HG03095 (cell line): Measurements from ENCODE around the gene GH1.
"Not testable (repeated sequence)": the region's sequence is repeated elsewhere in the genome, so short reads cannot be mapped to it uniquely, and the experiment has no call there.

Experiments
- ATAC-seq: cut with Tn5 transposase; IDR thresholded peaks from one replicate; pipeline ENCODE4 v1.9.1; 2021; ENCODE audit warnings: moderate library complexity; ENCODE audit not compliant: unreplicated experiment

The GH1 gene

DNA sequence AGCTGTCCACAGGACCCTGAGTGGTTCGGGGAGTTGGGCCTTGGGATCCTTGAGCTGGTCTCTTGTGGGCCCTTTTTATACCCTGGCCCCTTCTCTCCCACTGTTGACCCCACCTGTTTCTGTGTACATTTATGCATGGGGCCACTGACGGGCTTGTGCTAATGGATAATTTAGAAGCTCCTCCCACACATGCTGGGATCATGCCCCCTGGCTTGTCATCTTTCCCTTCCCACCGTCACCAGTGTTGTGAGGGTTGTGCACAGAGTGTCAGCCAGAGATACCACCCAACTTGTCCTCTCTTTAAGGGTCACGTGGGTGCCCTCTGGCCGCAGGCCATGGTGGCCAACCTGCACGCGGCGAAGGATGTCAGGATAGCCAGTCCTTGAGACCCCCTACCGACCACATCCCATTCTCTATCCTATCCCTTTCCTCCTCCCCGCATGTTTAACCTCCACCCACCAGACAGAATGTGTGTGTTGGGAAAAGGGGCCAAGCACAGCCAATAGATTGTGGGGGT is at the start of gene GH1:
Gene GH1, minus strand, starts transcription at position 51 of the 517 bp plus-strand sequence. CDS start 63 bp downstream, outside the sequence.
- not testable (repeated sequence) for ATAC-seq

- no peak for ATAC-seq
These were observed 49.3 kb upstream of the GH1 start for GRCh38 chr17:63967953-63968352.

GRCh38 chr17:63966646-63967264 is 48.1 kb upstream of the GH1 start:
- ATAC-seq, result no peak

- no peak for ATAC-seq
These were observed 44.5 kb upstream of the GH1 start for GRCh38 chr17:63963123-63963522.

- ATAC-seq, result no peak
These were observed 43.7 kb upstream of the GH1 start for GRCh38 chr17:63962298-63962744.

GRCh38 chr17:63961355-63962212 is 42.9 kb upstream of the GH1 start:
- no peak for ATAC-seq

DNA sequence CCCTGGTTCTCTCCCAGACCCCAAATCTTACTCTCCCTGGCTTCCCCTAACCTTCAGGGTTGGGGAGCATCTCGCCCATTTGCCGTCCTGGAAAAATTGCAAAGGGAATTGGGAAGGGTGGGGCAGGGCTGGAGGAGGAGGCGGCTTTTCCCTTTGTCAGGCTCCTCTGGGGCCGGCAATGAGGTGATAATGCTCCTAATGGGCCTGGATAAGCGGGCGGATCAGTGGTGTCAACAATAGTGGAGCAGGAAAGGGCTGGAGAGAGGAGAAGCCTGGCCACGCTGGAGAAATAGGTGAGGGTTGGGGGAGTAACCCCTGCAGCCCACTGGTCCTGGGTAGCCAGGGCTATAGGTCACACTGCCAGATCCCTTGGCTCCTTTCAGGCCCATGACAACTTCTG is 41.8 kb upstream of the GH1 start:
- ATAC-seq, result no peak

- ATAC-seq, result no peak
These were observed 41.4 kb upstream of the GH1 start for GRCh38 chr17:63960006-63960405.

- no peak for ATAC-seq
These were observed 37.8 kb upstream of the GH1 start for GRCh38 chr17:63956296-63956920.

- no peak for ATAC-seq
These were observed 37.2 kb upstream of the GH1 start for GRCh38 chr17:63955791-63956190.

DNA sequence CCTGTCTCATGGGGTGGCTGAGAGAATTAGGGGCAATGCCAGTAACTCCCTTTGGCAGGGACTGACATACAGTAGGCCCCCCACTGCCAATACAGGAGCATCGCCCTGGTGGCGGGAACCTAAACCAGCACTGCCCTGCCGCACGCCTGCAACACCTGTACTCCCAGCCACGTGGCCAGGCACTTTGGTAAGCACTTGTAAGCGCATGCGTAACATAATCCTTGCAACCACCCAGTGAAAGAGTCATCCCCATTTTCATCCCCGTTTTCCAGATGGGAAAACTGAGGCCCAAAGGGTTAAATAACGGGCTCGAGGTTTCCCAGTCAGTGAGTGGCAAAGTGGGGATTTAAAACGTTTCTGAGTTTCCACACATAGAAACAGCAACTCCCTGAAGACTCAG is 36.6 kb upstream of the GH1 start:
- no peak for ATAC-seq

DNA sequence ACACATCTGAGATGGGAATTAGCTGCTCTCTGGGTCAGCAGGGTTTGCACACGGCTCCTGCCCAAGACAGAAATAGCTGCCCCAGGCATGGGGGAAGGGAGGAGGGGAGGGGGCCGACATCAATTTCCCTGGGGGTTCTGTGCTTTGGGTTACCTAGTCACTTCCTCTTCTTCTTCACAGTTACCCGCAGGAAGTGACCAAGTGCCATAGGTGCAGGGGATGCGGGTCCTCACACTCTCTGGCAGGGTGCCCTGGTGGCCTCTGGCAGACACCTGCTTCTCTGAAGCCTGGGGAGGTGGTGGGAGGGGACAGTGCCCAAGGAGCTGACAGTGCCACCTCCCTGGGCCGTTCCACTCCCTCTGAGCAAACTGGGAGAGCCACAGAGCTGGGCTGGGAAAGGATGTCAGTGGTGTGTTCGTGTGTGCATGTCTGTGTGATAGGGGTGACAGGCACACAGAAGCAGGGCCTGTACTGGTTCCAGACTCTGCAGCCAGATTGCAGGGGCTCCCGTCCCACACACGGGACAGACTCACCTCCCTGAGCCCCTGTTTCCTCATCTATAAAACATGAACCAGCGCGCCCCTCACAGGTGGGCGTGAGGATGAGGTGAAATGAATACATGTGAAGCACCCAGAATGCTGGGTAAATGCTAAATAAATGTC is 35.9 kb upstream of the GH1 start:
- no peak for ATAC-seq

DNA sequence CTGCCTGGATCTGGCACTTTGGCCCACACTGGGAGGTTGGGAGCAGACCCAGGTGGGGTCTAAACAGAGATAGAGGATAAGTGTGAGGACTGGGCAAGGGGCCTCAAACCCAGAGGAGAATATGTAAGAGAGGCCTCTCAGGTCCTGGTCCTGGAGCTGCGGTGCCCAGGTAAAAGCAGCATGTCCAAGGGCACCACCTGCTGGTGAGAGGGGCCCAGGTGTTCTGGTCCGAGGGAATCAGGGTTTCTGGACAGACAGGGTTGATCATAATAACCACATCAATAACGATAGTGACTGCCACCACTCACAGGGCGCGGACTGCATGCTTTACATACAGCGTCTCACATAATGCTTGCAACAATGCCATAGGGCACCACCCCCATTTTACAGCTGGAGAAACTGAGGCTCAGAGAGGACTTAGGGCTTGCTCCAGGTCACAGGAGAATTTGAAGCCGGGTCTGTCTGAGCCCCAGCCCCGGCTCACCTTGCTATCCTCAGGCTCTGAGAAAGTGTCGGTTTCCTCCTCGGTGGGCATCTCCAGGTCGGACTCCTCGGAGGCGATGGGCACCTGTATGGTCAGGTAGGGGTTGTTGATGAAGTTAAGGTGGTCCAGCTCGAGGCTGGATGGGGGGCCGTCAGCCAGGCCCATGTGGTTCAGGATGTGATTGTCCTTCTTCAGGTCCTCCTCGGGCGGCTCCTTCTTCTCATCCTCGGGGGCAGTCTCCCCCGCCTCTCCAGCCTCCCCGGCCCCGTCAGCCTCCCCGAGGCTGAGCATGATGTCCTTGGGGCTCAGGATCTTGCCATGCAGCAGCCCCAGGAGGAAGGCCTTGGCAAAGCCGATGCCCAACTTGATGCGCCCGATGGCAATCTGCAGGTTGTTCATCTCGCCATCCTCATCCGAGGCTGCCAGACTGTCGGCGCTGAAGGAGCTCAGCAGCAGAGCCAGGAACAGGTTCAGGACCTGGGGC is 32.6 kb upstream of the GH1 start:
- no peak for ATAC-seq

DNA sequence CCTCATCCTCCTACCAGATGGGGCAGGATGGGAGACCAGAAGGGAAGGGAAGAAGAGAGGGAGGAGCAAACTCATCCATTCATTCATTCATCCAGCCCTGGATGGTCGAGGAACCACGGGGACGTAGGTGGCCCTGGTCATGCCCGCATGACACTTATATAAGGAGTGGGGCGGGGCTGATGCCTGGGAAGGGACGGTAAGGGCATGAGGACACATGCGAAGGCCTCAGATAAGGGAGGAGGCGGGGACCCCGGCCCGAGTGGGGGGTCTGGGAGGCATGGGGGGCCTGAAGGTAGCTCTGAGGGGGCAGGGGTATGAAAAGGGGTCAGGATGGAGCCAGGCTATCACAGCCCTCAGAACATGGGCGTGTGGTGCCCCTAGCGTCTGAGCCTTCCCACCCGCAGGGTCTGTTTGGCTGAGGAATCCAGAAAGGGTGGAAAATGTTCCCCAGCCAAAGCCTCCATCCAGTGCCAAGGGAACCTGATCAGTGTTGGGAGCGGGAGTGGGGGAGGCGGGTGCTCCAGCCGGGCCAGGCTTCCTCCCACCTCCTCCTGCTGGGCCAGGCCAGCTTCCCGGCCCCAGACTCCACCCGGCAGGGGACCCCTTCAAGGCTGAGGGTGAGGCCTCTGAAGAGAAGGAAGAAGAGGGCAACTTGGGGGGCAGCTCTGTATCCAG is 31.1 kb upstream of the GH1 start:
- ATAC-seq, result no peak

DNA sequence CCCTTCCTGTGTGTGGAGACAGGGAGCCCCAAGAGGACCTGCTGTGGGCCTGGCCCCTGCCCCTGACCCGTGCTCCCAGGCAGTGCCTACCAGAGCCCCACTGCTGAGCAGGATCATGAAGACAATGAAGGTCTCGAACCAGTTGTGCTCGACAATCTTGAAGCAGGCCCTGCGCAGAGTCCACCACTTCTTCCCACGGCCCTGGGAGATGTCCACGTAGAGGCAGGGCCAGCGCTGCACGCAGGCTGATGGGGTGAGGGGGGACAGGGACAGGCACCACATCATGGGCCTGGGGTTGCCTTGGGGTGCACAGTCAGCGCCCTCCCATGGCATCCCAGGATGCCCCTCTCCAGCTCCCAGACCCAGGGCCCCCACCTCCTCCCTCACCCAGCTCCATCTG is 29.9 kb upstream of the GH1 start:
- no peak for ATAC-seq

DNA sequence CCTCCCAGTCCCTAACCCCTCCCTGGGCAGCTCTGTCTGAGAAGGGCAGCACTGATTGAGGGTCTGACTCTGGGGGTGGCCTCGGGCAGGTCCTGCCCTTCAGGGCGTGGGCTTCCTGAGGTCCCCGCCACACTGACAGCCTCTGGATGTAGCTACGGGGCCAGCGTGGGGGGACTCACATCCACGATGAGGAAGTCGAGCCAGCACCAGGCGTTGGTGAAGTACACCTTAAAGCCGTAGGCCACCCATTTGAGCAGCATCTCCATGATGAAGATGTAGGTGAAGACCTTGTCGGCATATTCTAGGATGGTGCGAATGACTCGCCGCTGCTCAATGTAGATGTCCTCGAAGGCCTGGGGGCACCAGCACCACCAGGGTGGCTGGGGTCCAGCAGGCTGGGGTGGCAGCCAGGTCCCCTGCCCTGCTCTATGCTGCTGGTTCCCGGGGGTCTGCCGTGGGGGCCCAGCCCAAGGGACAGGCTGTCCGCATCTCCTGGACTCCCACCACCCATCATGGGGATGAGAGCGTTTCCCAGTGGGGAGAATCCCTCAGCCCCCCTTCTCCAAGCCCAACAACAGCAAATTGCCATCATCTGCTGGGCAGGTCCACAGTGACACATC is 29.2 kb upstream of the GH1 start:
- ATAC-seq, result no peak

DNA sequence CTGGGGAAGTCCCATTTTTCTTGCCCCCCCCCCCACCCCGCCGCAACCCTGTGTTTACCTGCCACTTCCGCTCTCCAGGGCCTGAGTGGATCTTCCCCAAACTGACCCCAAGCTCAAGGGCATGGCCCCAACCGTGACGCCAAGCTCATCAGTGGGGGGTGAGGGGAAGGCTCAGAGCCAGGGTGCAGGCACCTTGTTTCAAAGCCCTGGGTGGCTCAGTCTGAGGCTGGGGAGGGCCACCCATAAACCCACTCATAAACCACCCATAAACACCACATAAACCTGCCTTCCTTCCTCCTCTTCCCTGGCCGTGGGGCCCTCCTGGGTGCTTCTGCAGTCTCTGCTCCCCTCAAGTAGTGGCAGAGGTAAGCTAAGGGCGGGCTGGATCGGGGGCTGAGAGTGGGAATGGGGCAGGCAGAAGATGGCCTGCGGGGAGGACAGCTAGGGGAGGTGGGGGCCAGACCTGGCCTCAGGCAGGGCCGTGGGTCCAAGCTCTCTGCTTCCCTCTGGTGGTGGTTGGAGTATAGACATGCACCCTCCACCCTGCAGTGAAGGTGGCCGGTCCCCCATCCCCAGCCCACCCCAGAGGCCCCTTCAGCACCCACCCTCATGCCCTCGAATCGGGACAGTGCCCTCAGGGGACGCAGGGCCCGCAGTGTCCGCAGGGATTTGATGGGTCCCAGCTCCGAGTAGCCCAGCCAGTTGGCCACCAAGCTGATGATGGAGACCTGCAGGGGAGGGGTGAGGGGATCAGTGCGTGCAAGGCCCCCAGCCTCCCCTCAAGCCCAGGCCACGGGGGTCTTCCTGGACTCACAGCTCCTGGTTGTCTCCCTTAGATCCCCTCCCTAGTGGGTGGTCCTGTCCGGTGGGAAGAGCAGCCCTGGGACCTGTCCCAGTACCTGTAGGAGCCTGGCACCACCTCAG is 28.1 kb upstream of the GH1 start:
- ATAC-seq, result peak; percentile 58
